ENCODE measurements around the gene GGT1.
"Not testable (repeated sequence)": the region's sequence is repeated elsewhere in the genome, so short reads cannot be mapped to it uniquely, and the experiment has no call there.

GRCh38 chr22:24603770-24604629, 1.0 kb downstream of the GGT1 start:
- not testable (repeated sequence) for TF ChIP-seq EZH2 (IDR thresholded peaks at IDR 0.05; ENCODE audit: insufficient read depth, poor library complexity, severe bottlenecking); EZH2phosphoT487 (IDR thresholded peaks at IDR 0.05; ENCODE audit: insufficient read depth, low read depth)

Data from GM23248 (cell line).